H9 (cell line): ENCODE results near the gene AHNAK. TPM values are rescaled to one million over a fixed set of nuclear protein-coding genes. Genes with fewer than 3 reads are reported as not detected.

Experiments
- DNase-seq: peaks from one replicate; pipeline ENCODE4 v3.0.0-alpha.2; 2017
- H2AFZ ChIP-seq: one replicate; pipeline ENCODE4 v1.6.1; 2013; ENCODE audit warnings: mild to moderate bottlenecking, low read length, control low read depth, moderate library complexity
- H2AK5ac ChIP-seq: 2 replicates; pipeline ENCODE4 v1.6.1; 2013; ENCODE audit warnings: low read length, control low read depth, mixed read lengths; ENCODE audit not compliant: insufficient read length
- H2BK120ac ChIP-seq: one replicate; pipeline ENCODE4 v1.6.1; 2013; ENCODE audit warnings: low read depth, mild to moderate bottlenecking, low read length, control low read depth, inconsistent platforms; ENCODE audit not compliant: poor library complexity, severe bottlenecking
- H2BK12ac ChIP-seq: 2 replicates; pipeline ENCODE4 v1.6.1; 2013; ENCODE audit warnings: low read length, control low read depth, mixed read lengths, low read depth; ENCODE audit not compliant: insufficient read length
- H2BK15ac ChIP-seq: 2 replicates; pipeline ENCODE4 v1.6.1; 2013; ENCODE audit warnings: low read depth, low read length, control low read depth
- H2BK20ac ChIP-seq: one replicate; pipeline ENCODE4 v1.6.1; 2013; ENCODE audit warnings: low read depth, mild to moderate bottlenecking, low read length, control low read depth, inconsistent platforms; ENCODE audit not compliant: poor library complexity, severe bottlenecking
- H2BK5ac ChIP-seq: 2 replicates; pipeline ENCODE4 v1.6.1; 2013; ENCODE audit warnings: low read length, control low read depth, mixed read lengths; ENCODE audit not compliant: insufficient read length
- H3K14ac ChIP-seq: 2 replicates; pipeline ENCODE4 v1.6.1; 2013; ENCODE audit warnings: low read length, control low read depth; ENCODE audit not compliant: insufficient read depth
- H3K18ac ChIP-seq: 2 replicates; pipeline ENCODE4 v1.6.1; 2013; ENCODE audit warnings: low read depth, mild to moderate bottlenecking, mixed read lengths, low read length, control low read depth; ENCODE audit not compliant: insufficient read length
- H3K23ac ChIP-seq: 2 replicates; pipeline ENCODE4 v1.6.1; 2013; ENCODE audit warnings: low read length, control low read depth, mixed read lengths, low read depth; ENCODE audit not compliant: insufficient read length
- H3K23me2 ChIP-seq: 2 replicates; pipeline ENCODE4 v1.6.1; 2013; ENCODE audit warnings: low read depth, mild to moderate bottlenecking, mixed read lengths, low read length, control low read depth; ENCODE audit not compliant: insufficient read length, poor library complexity, severe bottlenecking
- H3K27ac ChIP-seq: 2 replicates; pipeline ENCODE4 v1.5.1; 2013; ENCODE audit warnings: low read length, control low read depth, mixed read lengths, low read depth; ENCODE audit not compliant: insufficient read length
- H3K27me3 ChIP-seq: 2 replicates; pipeline ENCODE4 v1.6.1; 2013; ENCODE audit warnings: low read length, control low read depth, inconsistent platforms; ENCODE audit not compliant: insufficient read depth
- H3K4ac ChIP-seq: 2 replicates; pipeline ENCODE4 v1.6.1; 2013; ENCODE audit warnings: low read depth, mild to moderate bottlenecking, control low read depth, inconsistent platforms, low read length, moderate library complexity
- H3K4me1 ChIP-seq: 2 replicates; pipeline ENCODE4 v1.6.1; 2013; ENCODE audit warnings: low read length, control low read depth, inconsistent platforms; ENCODE audit not compliant: insufficient read depth
- H3K4me2 ChIP-seq: 2 replicates; pipeline ENCODE4 v1.6.1; 2013; ENCODE audit warnings: low read length, control low read depth, mixed read lengths; ENCODE audit not compliant: insufficient read length, insufficient read depth
- H3K56ac ChIP-seq: 2 replicates; pipeline ENCODE4 v1.6.1; 2013; ENCODE audit warnings: low read depth, mild to moderate bottlenecking, mixed read lengths, low read length, control low read depth; ENCODE audit not compliant: insufficient read length
- H3K79me1 ChIP-seq: 2 replicates; pipeline ENCODE4 v1.6.1; 2013; ENCODE audit warnings: low read depth, mild to moderate bottlenecking, moderate library complexity, low read length, control low read depth, inconsistent platforms; ENCODE audit not compliant: insufficient read depth, poor library complexity, severe bottlenecking
- H3K79me2 ChIP-seq: 2 replicates; pipeline ENCODE4 v1.6.1; 2013; ENCODE audit warnings: low read length, control low read depth, inconsistent platforms; ENCODE audit not compliant: insufficient read depth
- H3K9ac ChIP-seq: 2 replicates; pipeline ENCODE4 v1.6.1; 2013; ENCODE audit warnings: low read length, control low read depth, mixed read lengths; ENCODE audit not compliant: insufficient read length; ENCODE audit errors: extremely low read depth
- H3K9me3 ChIP-seq: one replicate; pipeline ENCODE4 v1.6.1; 2013; ENCODE audit warnings: low read depth, low read length, inconsistent platforms; ENCODE audit not compliant: control insufficient read depth
- H3T11ph ChIP-seq: one replicate; pipeline ENCODE4 v1.6.1; 2013; ENCODE audit warnings: mild to moderate bottlenecking, low read length, control low read depth, inconsistent platforms
- H4K20me1 ChIP-seq: one replicate; pipeline ENCODE4 v1.6.1; 2013; ENCODE audit not compliant: control insufficient read depth, insufficient read length, insufficient read depth
- H4K5ac ChIP-seq: 2 replicates; pipeline ENCODE4 v1.6.1; 2013; ENCODE audit warnings: low read depth, mild to moderate bottlenecking, mixed read lengths, low read length, control low read depth; ENCODE audit not compliant: insufficient read length
- H4K8ac ChIP-seq: replicated peaks from 2 replicates; pipeline ENCODE4 v1.6.1; 2013; ENCODE audit warnings: low read length, control low read depth, mixed read lengths, low read depth; ENCODE audit not compliant: insufficient read length
- H4K91ac ChIP-seq: 2 replicates; pipeline ENCODE4 v1.6.1; 2013; ENCODE audit warnings: low read depth, mild to moderate bottlenecking, moderate library complexity, mixed read lengths, low read length, control low read depth; ENCODE audit not compliant: insufficient read length
- H3K27ac Mint-ChIP-seq, 3 experiments: 2 replicates in 2 of 3; 3 replicates in 1 of 3; pipeline ENCODE4 v1.8.0; 2020 to 2021; ENCODE audit warnings: mixed read lengths in 3 of 3, mild to moderate bottlenecking in 1 of 3, moderate library complexity in 1 of 3
- H3K27me3 Mint-ChIP-seq: 2 replicates; pipeline ENCODE4 v1.8.0; 2021; ENCODE audit warnings: low read depth, mild to moderate bottlenecking, moderate library complexity, mixed read lengths
- H3K36me3 Mint-ChIP-seq, 3 experiments: 2 replicates in 2 of 3; 3 replicates in 1 of 3; pipeline ENCODE4 v1.8.0; 2020 to 2021; ENCODE audit warnings: low read depth in 3 of 3, mixed read lengths in 3 of 3; ENCODE audit not compliant: insufficient read depth in 1 of 3
- H3K4me1 Mint-ChIP-seq, 2 experiments: 2 replicates each; pipeline ENCODE4 v1.8.0; 2020; ENCODE audit warnings: mixed read lengths in 2 of 2
- H3K4me3 Mint-ChIP-seq, 2 experiments: 2 replicates in 1 of 2; 3 replicates in 1 of 2; pipeline ENCODE4 v1.8.0; 2020 to 2021; ENCODE audit warnings: mild to moderate bottlenecking in 2 of 2, mixed read lengths in 2 of 2, moderate library complexity in 1 of 2
- H3K9me3 Mint-ChIP-seq, 2 experiments: 2 replicates in 1 of 2; 3 replicates in 1 of 2; pipeline ENCODE4 v1.8.0; 2020; ENCODE audit warnings: mild to moderate bottlenecking in 2 of 2, mixed read lengths in 2 of 2, moderate library complexity in 1 of 2
- WGBS: extraction: QIAGEN DNeasy Blood & Tissue Kit; methylation state at CpG from one replicate; pipeline ENCODE4 v1.1.7; 2013; ENCODE audit warnings: missing lambda C conversion rate, low lambda C conversion rate, mixed read lengths; ENCODE audit not compliant: insufficient read length; ENCODE audit errors: extremely low coverage; 5-methylcytosine and 5-hydroxymethylcytosine counted together
- total RNA-seq: library from RNA; stranded (reverse); gene quantifications from 2 replicates; pipeline ENCODE4 v1.2.1, GENCODE V29; 2021
- TF ChIP-seq, protein P1 (sequence below): fragments of 200-600 bp; sonication (generic); conservative IDR thresholded peaks from 3 replicates; pipeline ENCODE4 v1.8.0; 2021; ENCODE audit warnings: antibody characterized with exemption, mild to moderate bottlenecking

Gene AHNAK
- total RNA-seq, 1 experiment from 2014 or later: 15.2 TPM

DNA sequence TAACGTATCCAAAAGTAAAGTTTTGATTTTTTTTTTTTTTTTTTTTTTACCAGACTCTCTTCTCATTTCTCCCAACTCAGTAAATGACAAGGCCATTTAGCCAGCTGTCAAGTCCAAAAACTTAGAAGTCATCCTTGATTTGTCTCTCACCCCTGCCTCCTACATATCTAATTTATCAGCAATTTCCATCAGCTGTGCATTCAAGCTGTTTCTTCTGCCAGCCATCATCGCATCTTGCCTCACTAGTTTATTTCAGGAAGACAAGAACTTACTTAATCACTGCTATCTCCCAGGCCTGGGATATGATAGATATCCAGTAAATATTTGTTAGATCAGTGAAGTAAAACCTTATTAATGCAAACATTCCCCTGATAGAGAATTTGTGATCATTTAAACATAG is 80.2 kb downstream of the AHNAK start:
- Histone ChIP-seq H3K79me1 (no peaks in the 10 kb centered on the region), H2AFZ (no peak overlapping the region), H2AK5ac (no peak overlapping the region), H4K8ac (no peak overlapping the region), H3K4ac (no peak overlapping the region), H3K18ac (no peak overlapping the region), H4K91ac (no peak overlapping the region), H2BK20ac (no peak overlapping the region), H3K14ac (no peak overlapping the region), H3T11ph (no peak overlapping the region), H3K4me1 (no peaks in the 10 kb centered on the region), H3K27ac (no peak overlapping the region), H3K9ac (no peak overlapping the region), H3K23ac (no peak overlapping the region), H3K79me2 (no peaks in the 10 kb centered on the region), H3K56ac (no peak overlapping the region), H3K27me3 (no peaks in the 10 kb centered on the region), H4K20me1 (no peaks in the 10 kb centered on the region), H2BK5ac (no peak overlapping the region), H3K9me3 (no peaks in the 10 kb centered on the region), H2BK12ac (no peak overlapping the region), H3K4me2 (no peak overlapping the region), H2BK120ac (no peak overlapping the region), H3K23me2 (no peaks in the 10 kb centered on the region), H2BK15ac (no peak overlapping the region), H4K5ac (no peak overlapping the region)
- TF ChIP-seq, protein P1, sequence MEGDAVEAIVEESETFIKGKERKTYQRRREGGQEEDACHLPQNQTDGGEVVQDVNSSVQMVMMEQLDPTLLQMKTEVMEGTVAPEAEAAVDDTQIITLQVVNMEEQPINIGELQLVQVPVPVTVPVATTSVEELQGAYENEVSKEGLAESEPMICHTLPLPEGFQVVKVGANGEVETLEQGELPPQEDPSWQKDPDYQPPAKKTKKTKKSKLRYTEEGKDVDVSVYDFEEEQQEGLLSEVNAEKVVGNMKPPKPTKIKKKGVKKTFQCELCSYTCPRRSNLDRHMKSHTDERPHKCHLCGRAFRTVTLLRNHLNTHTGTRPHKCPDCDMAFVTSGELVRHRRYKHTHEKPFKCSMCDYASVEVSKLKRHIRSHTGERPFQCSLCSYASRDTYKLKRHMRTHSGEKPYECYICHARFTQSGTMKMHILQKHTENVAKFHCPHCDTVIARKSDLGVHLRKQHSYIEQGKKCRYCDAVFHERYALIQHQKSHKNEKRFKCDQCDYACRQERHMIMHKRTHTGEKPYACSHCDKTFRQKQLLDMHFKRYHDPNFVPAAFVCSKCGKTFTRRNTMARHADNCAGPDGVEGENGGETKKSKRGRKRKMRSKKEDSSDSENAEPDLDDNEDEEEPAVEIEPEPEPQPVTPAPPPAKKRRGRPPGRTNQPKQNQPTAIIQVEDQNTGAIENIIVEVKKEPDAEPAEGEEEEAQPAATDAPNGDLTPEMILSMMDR: no peak
- H3K36me3 Mint-ChIP-seq: no peaks in the 10 kb centered on the region
- no CpG with 5 or more reads among the region's 2 CpGs for WGBS
- no peaks in the 10 kb centered on the region for H3K9me3 Mint-ChIP-seq
- no peak for DNase-seq
- H3K27ac Mint-ChIP-seq: no peak overlapping the region
- peaks cover 4% of the 10 kb centered on the region; the same call in 1 of the 2 replicates for H3K27me3 Mint-ChIP-seq
- H3K4me1 Mint-ChIP-seq: peaks cover 0 to 3% of the 10 kb centered on the region in 2 experiments; a peak in 1 of 4 replicates
- no peak overlapping the region for H3K4me3 Mint-ChIP-seq
